GM11168 (cell line): Measurements from ENCODE around the gene EPB41L4A.

Source experiments
- in situ Hi-C: fragments of 300-500 bp; cut with MboI; formaldehyde crosslinking; loops from one replicate; pipeline ENCODE4 v1.12.0; 2022; ENCODE audit warnings: low sequenced_read_pairs; ENCODE audit not compliant: unreplicated experiment

The EPB41L4A gene

GRCh38 chr5:112179290-112179689 is 239.8 kb downstream of the EPB41L4A start:
- in situ Hi-C loops, result no loop called here

GRCh38 chr5:112174959-112175594 is 244.0 kb downstream of the EPB41L4A start:
- in situ Hi-C loops, result loop anchor here (25.0 kb wide), 2 partner anchors 1013 to 1438 kb away; partner anchors contain the start of genes SLC25A46 and TMEM232

GRCh38 chr5:112165897-112166737 is 253.0 kb downstream of the EPB41L4A start:
- in situ Hi-C loops, result loop anchor here (25.0 kb wide), 2 partner anchors 1004 to 1429 kb away; partner anchors contain the start of genes SLC25A46 and TMEM232

- in situ Hi-C loops, result loop anchor here (25.0 kb wide), 2 partner anchors 1003 to 1428 kb away; partner anchors contain the start of genes SLC25A46 and TMEM232
Observed at GRCh38 chr5:112165399-112165798, 253.7 kb downstream of the EPB41L4A start.

GRCh38 chr5:112163435-112163834 is 255.6 kb downstream of the EPB41L4A start:
- in situ Hi-C loops, result loop anchor here (25.0 kb wide), 2 partner anchors 1001 to 1426 kb away; partner anchors contain the start of genes SLC25A46 and TMEM232

- in situ Hi-C loops, result loop anchor here (25.0 kb wide), 2 partner anchors 999 to 1424 kb away; partner anchors contain the start of genes SLC25A46 and TMEM232
Observed at GRCh38 chr5:112161392-112161748, 257.7 kb downstream of the EPB41L4A start.

- in situ Hi-C loops, result loop anchor here (25.0 kb wide), 2 partner anchors 999 to 1424 kb away; partner anchors contain the start of genes SLC25A46 and TMEM232
Observed at GRCh38 chr5:112160652-112161391, 258.3 kb downstream of the EPB41L4A start.

GRCh38 chr5:112159435-112159834 is 259.6 kb downstream of the EPB41L4A start:
- in situ Hi-C loops, result loop anchor here (25.0 kb wide), 2 partner anchors 997 to 1422 kb away; partner anchors contain the start of genes SLC25A46 and TMEM232

- in situ Hi-C loops, result loop anchor here (25.0 kb wide), 2 partner anchors 994 to 1419 kb away; partner anchors contain the start of genes SLC25A46 and TMEM232
Observed at GRCh38 chr5:112156211-112156610, 262.9 kb downstream of the EPB41L4A start.

GRCh38 chr5:112154940-112155686 is 264.0 kb downstream of the EPB41L4A start:
- in situ Hi-C loops, result loop anchor here (25.0 kb wide), 2 partner anchors 993 to 1418 kb away; partner anchors contain the start of genes SLC25A46 and TMEM232

- in situ Hi-C loops, result loop anchor here (5.0 to 25.0 kb wide), 3 partner anchors 597 to 1412 kb away; partner anchors contain the start of genes SLC25A46 and TMEM232
Observed at GRCh38 chr5:112149727-112150126, 269.4 kb downstream of the EPB41L4A start.

GRCh38 chr5:112146323-112147226 is 272.5 kb downstream of the EPB41L4A start:
- in situ Hi-C loops, result loop anchor here (5.0 kb wide), 1 partner anchor 594 kb away; no protein-coding TSS in a partner anchor

GRCh38 chr5:112143690-112144089 is 275.4 kb downstream of the EPB41L4A start:
- in situ Hi-C loops, result no loop called here

- in situ Hi-C loops, result no loop called here
Observed at GRCh38 chr5:112142769-112143270, 276.3 kb downstream of the EPB41L4A start.

GRCh38 chr5:112141582-112141981 is 277.5 kb downstream of the EPB41L4A start:
- in situ Hi-C loops, result no loop called here

- in situ Hi-C loops, result no loop called here
Observed at GRCh38 chr5:112138526-112138925, 280.6 kb downstream of the EPB41L4A start.

- in situ Hi-C loops, result no loop called here
Observed at GRCh38 chr5:112136773-112137172, 282.3 kb downstream of the EPB41L4A start.

GRCh38 chr5:112127861-112128260 is 291.2 kb downstream of the EPB41L4A start:
- in situ Hi-C loops, result no loop called here
